ENCODE measurements around the gene TAOK2.
"Not testable (repeated sequence)": the region's sequence is repeated elsewhere in the genome, so short reads cannot be mapped to it uniquely, and the experiment has no call there.

DNA sequence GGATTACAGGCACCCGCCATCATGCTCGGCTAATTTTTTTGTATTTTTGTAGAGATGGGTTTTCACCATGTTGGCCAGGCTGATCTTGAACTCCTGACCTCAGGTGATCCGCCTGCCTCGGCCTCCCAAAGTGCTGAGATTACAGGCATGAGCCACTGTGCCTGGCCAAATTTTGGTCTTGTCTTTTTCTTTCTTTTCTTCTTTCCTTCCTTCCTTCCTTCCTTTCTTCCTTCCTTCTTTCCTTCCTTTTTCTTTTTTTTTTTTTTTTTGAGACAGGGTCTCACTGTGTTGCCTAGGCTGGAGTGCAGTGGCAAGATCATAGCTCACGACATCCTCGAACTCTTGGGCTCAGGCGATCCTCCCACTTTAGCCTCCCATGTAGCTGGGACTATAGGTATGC, 41.8 kb downstream of the TAOK2 start:
- TF ChIP-seq, protein P1, sequence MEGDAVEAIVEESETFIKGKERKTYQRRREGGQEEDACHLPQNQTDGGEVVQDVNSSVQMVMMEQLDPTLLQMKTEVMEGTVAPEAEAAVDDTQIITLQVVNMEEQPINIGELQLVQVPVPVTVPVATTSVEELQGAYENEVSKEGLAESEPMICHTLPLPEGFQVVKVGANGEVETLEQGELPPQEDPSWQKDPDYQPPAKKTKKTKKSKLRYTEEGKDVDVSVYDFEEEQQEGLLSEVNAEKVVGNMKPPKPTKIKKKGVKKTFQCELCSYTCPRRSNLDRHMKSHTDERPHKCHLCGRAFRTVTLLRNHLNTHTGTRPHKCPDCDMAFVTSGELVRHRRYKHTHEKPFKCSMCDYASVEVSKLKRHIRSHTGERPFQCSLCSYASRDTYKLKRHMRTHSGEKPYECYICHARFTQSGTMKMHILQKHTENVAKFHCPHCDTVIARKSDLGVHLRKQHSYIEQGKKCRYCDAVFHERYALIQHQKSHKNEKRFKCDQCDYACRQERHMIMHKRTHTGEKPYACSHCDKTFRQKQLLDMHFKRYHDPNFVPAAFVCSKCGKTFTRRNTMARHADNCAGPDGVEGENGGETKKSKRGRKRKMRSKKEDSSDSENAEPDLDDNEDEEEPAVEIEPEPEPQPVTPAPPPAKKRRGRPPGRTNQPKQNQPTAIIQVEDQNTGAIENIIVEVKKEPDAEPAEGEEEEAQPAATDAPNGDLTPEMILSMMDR (conservative IDR thresholded peaks at IDR 0.05; ENCODE audit: low read depth, low read length), result not testable (repeated sequence)
- not testable (repeated sequence) for TF ChIP-seq CEBPB (IDR thresholded peaks at IDR 0.05; ENCODE audit: low read depth, low read length); MAZ (IDR thresholded peaks at IDR 0.05; ENCODE audit: borderline replicate concordance, low read depth, low read length); POLR2A (IDR thresholded peaks at IDR 0.05; ENCODE audit: low read depth, low read length)
- TF ChIP-seq, protein P2, sequence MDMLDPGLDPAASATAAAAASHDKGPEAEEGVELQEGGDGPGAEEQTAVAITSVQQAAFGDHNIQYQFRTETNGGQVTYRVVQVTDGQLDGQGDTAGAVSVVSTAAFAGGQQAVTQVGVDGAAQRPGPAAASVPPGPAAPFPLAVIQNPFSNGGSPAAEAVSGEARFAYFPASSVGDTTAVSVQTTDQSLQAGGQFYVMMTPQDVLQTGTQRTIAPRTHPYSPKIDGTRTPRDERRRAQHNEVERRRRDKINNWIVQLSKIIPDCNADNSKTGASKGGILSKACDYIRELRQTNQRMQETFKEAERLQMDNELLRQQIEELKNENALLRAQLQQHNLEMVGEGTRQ (IDR thresholded peaks at IDR 0.05; ENCODE audit: low read depth, low read length), result not testable (repeated sequence)
